GM12892 (cell line): Measurements from ENCODE around the gene ATP11A.

ENCODE experiments used
- POLR2A ChIP-seq: IDR thresholded peaks from 2 replicates; pipeline ENCODE4 v1.6.1; 2011; ENCODE audit warnings: low read depth, low read length, control low read depth
- POLR2AphosphoS5 ChIP-seq: IDR thresholded peaks from 2 replicates; pipeline ENCODE4 v1.6.1; 2011; ENCODE audit warnings: low read depth, low read length, control low read depth
- TAF1 ChIP-seq: IDR thresholded peaks from 2 replicates; pipeline ENCODE4 v1.6.1; 2011; ENCODE audit warnings: low read depth, mild to moderate bottlenecking, control low read depth, low read length, borderline replicate concordance

DNA sequence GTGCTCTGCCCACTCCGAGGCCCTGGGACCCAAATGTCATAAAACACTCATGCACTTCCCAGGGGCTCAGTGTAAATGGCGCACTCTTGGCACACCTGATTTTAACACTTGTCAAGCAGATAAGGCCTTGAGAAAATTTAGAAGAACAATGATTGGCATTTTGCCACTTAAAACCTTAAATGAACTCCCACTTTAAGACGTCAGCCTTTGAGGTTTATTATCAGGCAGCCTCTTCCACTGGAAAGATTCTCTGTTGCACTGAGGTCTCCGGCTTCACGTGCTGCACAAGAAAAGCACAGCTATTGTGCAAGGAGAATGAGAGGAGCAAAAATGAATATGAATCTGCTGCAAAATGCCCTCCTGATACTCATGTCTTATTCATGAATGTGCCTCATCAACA lies 38.5 kb upstream of the ATP11A start:
- TF ChIP-seq POLR2AphosphoS5, result no peak
- TF ChIP-seq POLR2A, result no peak
- no peak for TF ChIP-seq TAF1
